K562 (cell line): ENCODE data around the gene TELO2. TPM values are rescaled to one million over a fixed set of nuclear protein-coding genes. Genes with fewer than 3 reads are reported as not detected.

Experiments
- ATAC-seq: fragments of 200-7000 bp; cut with Tn5 transposase; 3 replicates; pipeline ENCODE4 v1.9.1; 2020; ENCODE audit warnings: moderate library complexity
- BruUV-seq: library from RNA; stranded (reverse); fragments of 400-500 nt; replicated peaks from 2 replicates; lab custom pipeline; 2021; lab: Mats Ljungman, UMichigan
- CTCF ChIA-PET: fragments of 300-600 bp; formaldehyde crosslinking; extraction: SDS; loops from one replicate; lab custom pipeline; 2021; ENCODE audit warnings: low intra/inter-chr PET ratio; lab: Yijun Ruan, JAX
- POLR2A ChIA-PET: fragments of 300-600, 350-650 bp; sonication (Branson Sonifier 250); formaldehyde crosslinking; extraction: SDS; loops from one replicate; lab custom pipeline; 2021; ENCODE audit warnings: antibody characterized with exemption, inconsistent platforms; lab: Yijun Ruan, JAX
- DNase-seq, 4 experiments: peaks; one replicate each; pipeline versions ENCODE4 v3.0.0 to v3.0.0-alpha.2; 2011 to 2018; ENCODE audit warnings: low spot score in 3 of 4, mixed read lengths in 3 of 4; ENCODE audit errors: extremely low read depth in 1 of 4
- FAIRE-seq: peaks from 2 replicates; lab custom pipeline; 2011; peaks lifted over from hg19 to GRCh38; lab: Jason Lieb, UNC
- H2AFZ ChIP-seq: 2 replicates; pipeline ENCODE4 v1.6.0; 2011; ENCODE audit warnings: low read depth, low read length, control low read depth, inconsistent platforms
- H3K27ac ChIP-seq: fragments of 200-600 bp; 3 replicates; pipeline ENCODE4 v1.8.0; 2011; ENCODE audit warnings: low read depth, mild to moderate bottlenecking, control low read depth, inconsistent platforms, low read length, moderate library complexity, mixed read lengths; ENCODE audit errors: extremely low read depth
- H3K27me3 ChIP-seq, 2 experiments: fragments of 300-600 bp in 1 of 2; 2 replicates in 1 of 2; 3 replicates in 1 of 2; pipeline versions ENCODE4 v1.6.0 to v1.8.0; 2011; ENCODE audit warnings: inconsistent platforms in 2 of 2, low read length in 2 of 2, mild to moderate bottlenecking in 1 of 2, mixed read lengths in 1 of 2, moderate library complexity in 1 of 2; ENCODE audit not compliant: control insufficient read depth in 2 of 2, insufficient read depth in 2 of 2
- H3K36me3 ChIP-seq: fragments of 300-600 bp; 3 replicates; pipeline ENCODE4 v1.8.0; 2011; ENCODE audit warnings: mild to moderate bottlenecking, low read length, inconsistent platforms; ENCODE audit not compliant: control insufficient read depth, insufficient read depth
- H3K4me1 ChIP-seq, 2 experiments: fragments of 200-600 bp in 1 of 2; replicated peaks in 1 of 2; 2 replicates in 1 of 2; 3 replicates in 1 of 2; pipeline versions ENCODE4 v1.5.1 to v1.8.0; 2011; ENCODE audit warnings: inconsistent platforms in 2 of 2, low read length in 2 of 2, mild to moderate bottlenecking in 1 of 2, mixed read lengths in 1 of 2, moderate library complexity in 1 of 2; ENCODE audit not compliant: control insufficient read depth in 2 of 2, insufficient read depth in 2 of 2
- H3K4me2 ChIP-seq: 2 replicates; pipeline ENCODE4 v1.6.1; 2011; ENCODE audit warnings: low read length, control low read depth, inconsistent platforms, mixed read lengths; ENCODE audit not compliant: insufficient read depth
- H3K4me3 ChIP-seq: fragments of 200-600 bp; sonication (generic), shearing (Covaris generic); 2 replicates; pipeline ENCODE4 v1.5.1; 2016; ENCODE audit warnings: control low read depth, inconsistent platforms
- H3K79me2 ChIP-seq: fragments of 200-600 bp; 3 replicates; pipeline ENCODE4 v1.8.0; 2011; ENCODE audit warnings: low read length, inconsistent platforms; ENCODE audit not compliant: control insufficient read depth, insufficient read depth
- H3K9ac ChIP-seq, 2 experiments: 2 replicates each; pipeline versions ENCODE4 v1.6.0 to v1.6.1; 2011; ENCODE audit warnings: low read depth in 2 of 2, low read length in 2 of 2, control low read depth in 1 of 2, inconsistent platforms in 1 of 2, mild to moderate bottlenecking in 1 of 2, mixed read lengths in 1 of 2; ENCODE audit not compliant: insufficient read depth in 1 of 2
- H3K9me1 ChIP-seq: one replicate; pipeline ENCODE4 v1.6.0; 2011; ENCODE audit warnings: inconsistent platforms, mild to moderate bottlenecking, low read length, moderate library complexity; ENCODE audit not compliant: control insufficient read depth, insufficient read depth
- H3K9me3 ChIP-seq: replicated peaks from 2 replicates; pipeline ENCODE4 v1.5.1; 2011; ENCODE audit warnings: low read depth, low read length, inconsistent platforms; ENCODE audit not compliant: control insufficient read depth, insufficient read depth
- H4K20me1 ChIP-seq: replicated peaks from 2 replicates; pipeline ENCODE4 v1.6.1; 2011; ENCODE audit warnings: low read length, inconsistent platforms, mixed read lengths; ENCODE audit not compliant: control insufficient read depth, insufficient read depth
- ERF ChIP-seq: fragments of 450-650 bp; formaldehyde crosslinking; IDR thresholded peaks from 2 replicates; pipeline ENCODE4 v1.4.0; 2020; ENCODE audit warnings: mild to moderate bottlenecking, mixed read lengths
- ETV6 ChIP-seq, 3 experiments: fragments of 150-350 bp in 1 of 3; sonication (generic) in 1 of 3; formaldehyde crosslinking in 1 of 3; IDR thresholded peaks; 2 replicates each; pipeline versions ENCODE4 v1.6.1 to v1.8.0; 2014 to 2022; ENCODE audit warnings: borderline replicate concordance in 2 of 3, low read depth in 2 of 3, antibody characterized with exemption in 1 of 3, low read length in 1 of 3, mild to moderate bottlenecking in 1 of 3, missing genetic modification reagents in 1 of 3
- EZH2 ChIP-seq: IDR thresholded peaks from 2 replicates; pipeline ENCODE4 v1.6.1; 2012; ENCODE audit warnings: low read depth, mild to moderate bottlenecking, inconsistent platforms, low read length, borderline replicate concordance
- FOXP1 ChIP-seq: sonication (generic); formaldehyde crosslinking; IDR thresholded peaks from 2 replicates; pipeline ENCODE4 v1.8.0; 2022; ENCODE audit warnings: mild to moderate bottlenecking, missing genetic modification reagents
- SMC3 ChIP-seq: conservative IDR thresholded peaks from 2 replicates; pipeline ENCODE4 v1.6.1; 2011; ENCODE audit warnings: low read depth, low read length, improper control_type of control experiment; ENCODE audit not compliant: insufficient read depth
- TAF1 ChIP-seq: IDR thresholded peaks from 2 replicates; pipeline ENCODE4 v1.6.1; 2011; ENCODE audit warnings: mild to moderate bottlenecking, low read length, moderate library complexity; ENCODE audit not compliant: insufficient read depth, control insufficient read depth, severe bottlenecking; ENCODE audit errors: extremely low read depth
- TAF7 ChIP-seq: fragments of 450-650 bp; IDR thresholded peaks from 2 replicates; pipeline ENCODE4 v1.6.1; 2016; ENCODE audit warnings: missing genetic modification characterization, missing compliant biosample characterization
- ZFP1 ChIP-seq: fragments of 450-650 bp; formaldehyde crosslinking; IDR thresholded peaks from 2 replicates; pipeline ENCODE4 v1.4.0; 2020; ENCODE audit warnings: mild to moderate bottlenecking, mixed read lengths
- ZNF143 ChIP-seq: sonication (generic); formaldehyde crosslinking; IDR thresholded peaks from 2 replicates; pipeline ENCODE4 v1.9.0; 2022; ENCODE audit warnings: mild to moderate bottlenecking, missing genetic modification reagents
- ZNF232 ChIP-seq: sonication (generic); formaldehyde crosslinking; IDR thresholded peaks from 2 replicates; pipeline ENCODE4 v1.8.0; 2022; ENCODE audit warnings: mild to moderate bottlenecking, missing genetic modification reagents
- ZNF41 ChIP-seq: fragments of 250-450 bp; sonication (Bioruptor Pico); conservative IDR thresholded peaks from 2 replicates; pipeline ENCODE4 v1.4.0; 2020; ENCODE audit warnings: mild to moderate bottlenecking
- ZNF668 ChIP-seq: fragments of 250-450 bp; sonication (Bioruptor Pico); IDR thresholded peaks from 2 replicates; pipeline ENCODE4 v1.8.0; 2022; ENCODE audit warnings: mild to moderate bottlenecking, inconsistent platforms
- WGBS: fragments of 100-300 bp; shearing (Covaris generic); methylation state at CpG from one replicate; pipeline ENCODE4 v1.1.6; 2016; ENCODE audit warnings: low coverage, mixed read lengths; ENCODE audit not compliant: insufficient coverage; ENCODE audit errors: missing lambda C conversion rate; 5-methylcytosine and 5-hydroxymethylcytosine counted together
- in situ Hi-C: fragments of 300-500 bp; cut with MboI; formaldehyde crosslinking; loops from 4 replicates; pipeline ENCODE4 v1.15.0; 2018; ENCODE audit warnings: inconsistent platforms, mixed read lengths
- intact Hi-C: fragments of 100-400 bp; cut with micrococcal nuclease; formaldehyde crosslinking; loops from 2 replicates; pipeline ENCODE4 v1.14.2; 2022
- polyA plus RNA-seq, 8 experiments: library from polyadenylated mRNA; depleted of rRNA in 4 of 8; stranded (reverse) in 5 of 8; unstranded in 3 of 8; fragments of >200 nt; fragmentation: Nextera tagmentation in 2 of 8; fragmentation: Illumina TruSeq in 1 of 8; extraction: Ambion mirVana in 2 of 8; extraction: Trizol in 1 of 8; gene quantifications; 2 replicates each; pipeline versions ENCODE4 v1.2.1 to v1.2.3, GENCODE V29; 2011 to 2014; ENCODE audit warnings: inconsistent platforms in 1 of 8, missing spikeins in 1 of 8
- total RNA-seq, 7 experiments: library from RNA; depleted of rRNA in 6 of 7; stranded (reverse); fragments of >200 nt in 6 of 7; fragmentation: Illumina TruSeq in 2 of 7; extraction: Trizol in 2 of 7; gene quantifications; 2 replicates each; pipeline versions ENCODE4 v1.2.1 to v1.2.3, GENCODE V29; 2011 to 2021; ENCODE audit warnings: low replicate concordance in 1 of 7

TELO2 gene
- total and polyA plus RNA-seq, 9 of the 15 experiments (the other 6 are each of a cell fraction or from before 2014, with no cell fraction given): 0.51 to 91.8 (median 14.5) TPM

DNA sequence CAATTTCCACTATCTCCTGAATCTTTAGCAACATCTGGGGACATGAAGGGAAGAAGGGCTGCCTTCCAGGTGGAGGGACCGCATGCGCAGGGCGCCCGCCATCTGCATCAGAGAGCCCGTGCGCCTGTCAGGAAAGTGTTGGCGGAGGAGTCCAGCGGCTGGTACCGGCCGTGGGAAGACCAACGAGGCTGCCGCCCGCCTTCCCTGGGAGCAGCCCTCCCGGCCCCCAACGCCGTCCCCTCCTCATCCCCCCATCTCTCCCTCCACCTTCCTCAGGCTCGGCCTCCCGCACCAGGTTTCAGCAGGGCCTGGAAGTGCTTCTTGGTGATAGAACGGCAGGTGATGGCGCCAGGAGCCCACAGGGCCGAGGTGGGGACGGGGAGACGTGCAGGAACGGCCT is 27.1 kb upstream of the TELO2 start:
- ChIA-PET CTCF (no interaction called here), POLR2A (interaction anchor here (1.0 kb wide), 1 partner anchor 22 kb away, joined by 4 read pairs; no protein-coding TSS in a partner anchor)
- Histone ChIP-seq H3K4me1 (peaks cover 10 to 47% of the 10 kb centered on the region in 2 experiments; a peak in 4 of 5 replicates), H3K27ac (no peak overlapping the region), H3K9me1 (peaks cover 3% of the 10 kb centered on the region), H3K79me2 (peaks cover 43% of the 10 kb centered on the region), H3K4me3 (no peak overlapping the region), H4K20me1 (peaks cover 8% of the 10 kb centered on the region), H3K27me3 (no peaks in the 10 kb centered on the region), H3K4me2 (no peak overlapping the region), H2AFZ (no peak overlapping the region), H3K9me3 (no peaks in the 10 kb centered on the region), H3K9ac (peak overlapping the region in 1 of 2 experiments; percentile 35; a peak in 1 of 4 replicates), H3K36me3 (peaks cover 22% of the 10 kb centered on the region; the same call in 2 of the 3 replicates)
- intact Hi-C loops (no loop called here), in situ Hi-C loops (no loop called here)
- FAIRE-seq: no peak
- ATAC-seq: no peak
- DNase-seq: no peak
- BruUV-seq: no TSS peak
- no peak for TF ChIP-seq SMC3
- TF ChIP-seq ZNF668: no peak
- TF ChIP-seq EZH2: no peak
- TF ChIP-seq ZFP1 (CRISPR knock-in tag): no peak
- no peak for TF ChIP-seq FOXP1 (CRISPR knock-in tag)
- TF ChIP-seq ERF (CRISPR knock-in tag): no peak
- TF ChIP-seq TAF7 (tag): no peak
- no peak for TF ChIP-seq ZNF143 (CRISPR knock-in tag)
- no peak for TF ChIP-seq ZNF232 (CRISPR knock-in tag)
- TF ChIP-seq ETV6 (IDR thresholded peaks at IDR 0.05; ENCODE audit: borderline replicate concordance in 1 of 2, low read depth in 2 of 2, low read length in 1 of 2): no peak
- no peak for TF ChIP-seq ETV6 (CRISPR knock-in tag; IDR thresholded peaks at IDR 0.05; ENCODE audit: borderline replicate concordance)
- no peak for TF ChIP-seq ZNF41 (CRISPR knock-in tag)
- TF ChIP-seq TAF1: no peak
- 93% methylated on average over 12 of the region's 24 CpGs for WGBS
